Measurements from ENCODE around the gene BMP7.

The BMP7 gene

GRCh38 chr20:57139342-57140093 is 126.9 kb downstream of the BMP7 start:
- no peak for DNase-seq

GRCh38 chr20:57138198-57138995 is 128.0 kb downstream of the BMP7 start:
- DNase-seq: no peak

GRCh38 chr20:57137676-57138075 is 128.8 kb downstream of the BMP7 start:
- no peak for DNase-seq

- no peak for DNase-seq
These were observed 129.7 kb downstream of the BMP7 start for GRCh38 chr20:57136734-57137133.

- no peak for DNase-seq
These were observed 130.6 kb downstream of the BMP7 start for GRCh38 chr20:57135875-57136274.

- no peak for DNase-seq
These were observed 131.6 kb downstream of the BMP7 start for GRCh38 chr20:57134804-57135203.

GRCh38 chr20:57133926-57134650 is 132.4 kb downstream of the BMP7 start:
- DNase-seq: no peak

- no peak for DNase-seq
These were observed 134.6 kb downstream of the BMP7 start for GRCh38 chr20:57131601-57132391.

- DNase-seq: no peak
These were observed 135.4 kb downstream of the BMP7 start for GRCh38 chr20:57131077-57131476.

GRCh38 chr20:57130160-57130772 is 136.2 kb downstream of the BMP7 start:
- no peak for DNase-seq

- DNase-seq: no peak
These were observed 137.1 kb downstream of the BMP7 start for GRCh38 chr20:57129303-57129702.

- no peak for DNase-seq
These were observed 138.2 kb downstream of the BMP7 start for GRCh38 chr20:57128044-57128757.

GRCh38 chr20:57126481-57127092 is 139.9 kb downstream of the BMP7 start:
- no peak for DNase-seq

- DNase-seq: no peak
These were observed 141.5 kb downstream of the BMP7 start for GRCh38 chr20:57124800-57125517.

GRCh38 chr20:57124366-57124765 is 142.1 kb downstream of the BMP7 start:
- no peak for DNase-seq

- no peak for DNase-seq
These were observed 142.9 kb downstream of the BMP7 start for GRCh38 chr20:57123504-57123903.

GRCh38 chr20:57122536-57123489 is 143.6 kb downstream of the BMP7 start:
- no peak for DNase-seq

- DNase-seq: no peak
These were observed 147.5 kb downstream of the BMP7 start for GRCh38 chr20:57118964-57119363.

Measured in CD4-positive, alpha-beta T cell treated with Interleukin-10 for 1 hour (primary cell).